ENCODE measurements around the gene SLC46A2. TPM values are rescaled to one million over a fixed set of nuclear protein-coding genes. Genes with fewer than 3 reads are reported as not detected.

SLC46A2 gene
- total RNA-seq, 1 experiment from 2014 or later = not detected

- H3K27me3 ChIP-seq (replicated peaks; ENCODE audit: insufficient read depth, low read depth, low read length, poor library complexity) = peaks cover 14% of the 10 kb centered on the region
- no peak overlapping the region for H3K4me3 ChIP-seq (ENCODE audit: low read depth, low read length, poor library complexity, severe bottlenecking)
- H3K27ac ChIP-seq (ENCODE audit: low read depth, low read length, poor library complexity, severe bottlenecking) = no peak overlapping the region
- no peaks in the 10 kb centered on the region for H3K9me3 ChIP-seq (ENCODE audit: low read depth, low read length, poor library complexity, severe bottlenecking)
- intact Hi-C loops (cut with micrococcal nuclease; ENCODE audit: unreplicated experiment) = no loop called here
- H3K4me1 ChIP-seq (ENCODE audit: insufficient read depth, low read length, poor library complexity, severe bottlenecking) = no peaks in the 10 kb centered on the region
- H3K36me3 ChIP-seq (ENCODE audit: insufficient read depth, low read length, poor library complexity, severe bottlenecking) = no peaks in the 10 kb centered on the region
- no peak for DNase-seq (ENCODE audit: low spot score)
- no peak for TF ChIP-seq CTCF (conservative IDR thresholded peaks at IDR 0.05; ENCODE audit: low read depth, low read length)
- TF ChIP-seq EZH2 (IDR thresholded peaks at IDR 0.05; ENCODE audit: borderline replicate concordance, low read depth, low read length, poor library complexity, severe bottlenecking) = no peak
- ChIA-PET POLR2A (ENCODE audit: low non-redundant PET) (no interaction called here), CTCF (no interaction called here)
- BruUV-seq (replicated peaks) = no TSS peak
These were observed 4.3 kb downstream of the SLC46A2 start for GRCh38 chr9:112886351-112886750.

DNA sequence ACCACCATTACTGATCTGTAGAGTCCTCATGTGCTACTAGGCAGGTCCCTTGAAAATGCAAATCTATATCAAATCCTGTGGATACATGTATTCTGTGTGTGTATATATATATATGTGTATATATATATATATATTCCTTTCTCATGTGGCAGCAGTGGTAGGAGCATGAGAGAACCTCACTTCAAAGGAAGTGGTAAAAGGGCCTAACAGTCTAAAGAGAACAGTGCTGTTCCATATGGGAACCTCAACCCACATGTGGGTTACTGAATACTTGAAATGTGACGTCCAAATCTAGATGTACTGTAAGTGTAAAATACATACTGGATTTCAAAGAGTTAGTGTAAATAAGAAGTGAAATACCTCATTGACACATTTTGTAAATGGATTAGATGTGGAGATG is 5.4 kb downstream of the SLC46A2 start:
- CTCF ChIA-PET = no interaction called here
- POLR2A ChIA-PET (ENCODE audit: low non-redundant PET) = no interaction called here
- Histone ChIP-seq H3K9me3 (ENCODE audit: low read depth, low read length, poor library complexity, severe bottlenecking) (no peaks in the 10 kb centered on the region), H3K4me1 (ENCODE audit: insufficient read depth, low read length, poor library complexity, severe bottlenecking) (no peaks in the 10 kb centered on the region), H3K27me3 (replicated peaks; ENCODE audit: insufficient read depth, low read depth, low read length, poor library complexity) (peaks cover 4% of the 10 kb centered on the region), H3K4me3 (ENCODE audit: low read depth, low read length, poor library complexity, severe bottlenecking) (no peak overlapping the region), H3K27ac (ENCODE audit: low read depth, low read length, poor library complexity, severe bottlenecking) (no peak overlapping the region), H3K36me3 (ENCODE audit: insufficient read depth, low read length, poor library complexity, severe bottlenecking) (no peaks in the 10 kb centered on the region)
- BruUV-seq (replicated peaks) = no TSS peak
- TF ChIP-seq EZH2 (IDR thresholded peaks at IDR 0.05; ENCODE audit: borderline replicate concordance, low read depth, low read length, poor library complexity, severe bottlenecking) = no peak
- TF ChIP-seq CTCF (conservative IDR thresholded peaks at IDR 0.05; ENCODE audit: low read depth, low read length) = no peak
- DNase-seq (ENCODE audit: low spot score) = no peak
- intact Hi-C loops (cut with micrococcal nuclease; ENCODE audit: unreplicated experiment) = no loop called here

GRCh38 chr9:112884721-112885120 is 6.0 kb downstream of the SLC46A2 start:
- CTCF ChIA-PET = no interaction called here
- BruUV-seq (replicated peaks) = no TSS peak
- H3K36me3 ChIP-seq (ENCODE audit: insufficient read depth, low read length, poor library complexity, severe bottlenecking) = no peaks in the 10 kb centered on the region
- intact Hi-C loops (cut with micrococcal nuclease; ENCODE audit: unreplicated experiment) = no loop called here
- no peaks in the 10 kb centered on the region for H3K9me3 ChIP-seq (ENCODE audit: low read depth, low read length, poor library complexity, severe bottlenecking)
- no peak for TF ChIP-seq CTCF (conservative IDR thresholded peaks at IDR 0.05; ENCODE audit: low read depth, low read length)
- no peak for TF ChIP-seq EZH2 (IDR thresholded peaks at IDR 0.05; ENCODE audit: borderline replicate concordance, low read depth, low read length, poor library complexity, severe bottlenecking)
- no peaks in the 10 kb centered on the region for H3K4me1 ChIP-seq (ENCODE audit: insufficient read depth, low read length, poor library complexity, severe bottlenecking)
- H3K27me3 ChIP-seq (replicated peaks; ENCODE audit: insufficient read depth, low read depth, low read length, poor library complexity) = no peaks in the 10 kb centered on the region
- no peak overlapping the region for H3K4me3 ChIP-seq (ENCODE audit: low read depth, low read length, poor library complexity, severe bottlenecking)
- POLR2A ChIA-PET (ENCODE audit: low non-redundant PET) = no interaction called here
- no peak overlapping the region for H3K27ac ChIP-seq (ENCODE audit: low read depth, low read length, poor library complexity, severe bottlenecking)
- no peak for DNase-seq (ENCODE audit: low spot score)
